H1 (cell line): ENCODE data around the gene ZNF654. TPM values are rescaled to one million over a fixed set of nuclear protein-coding genes. Genes with fewer than 3 reads are reported as not detected.

ENCODE experiments used
- CHD7 ChIP-seq: fragments of 300-600 bp; sonication (generic); IDR thresholded peaks from 2 replicates; pipeline ENCODE4 v1.7.1; 2012; ENCODE audit warnings: low read length, moderate library complexity, mild to moderate bottlenecking, inconsistent platforms; ENCODE audit not compliant: insufficient replicate concordance
- TAF1 ChIP-seq: IDR thresholded peaks from 2 replicates; pipeline ENCODE4 v1.6.1; 2011; ENCODE audit warnings: mild to moderate bottlenecking, low read depth, low read length
- polyA plus RNA-seq, 7 experiments: library from polyadenylated mRNA; depleted of rRNA in 3 of 7; stranded (reverse) in 5 of 7; unstranded in 2 of 7; fragments of >200 nt in 5 of 7; fragments of 200-250 nt in 2 of 7; gene quantifications; 1 replicate in 5 of 7; 2 replicates in 1 of 7; 4 replicates in 1 of 7; pipeline versions ENCODE4 v1.2.1 to v1.2.3, GENCODE V29; 2011 to 2013; ENCODE audit warnings: missing spikeins in 2 of 7, mixed read lengths in 2 of 7
- total RNA-seq: library from RNA; stranded (reverse); fragmentation: NEBNext Ultra II Directional; extraction: Animal tissue kit (Norgen Biotek cat#: 25700); gene quantifications from 2 replicates; pipeline ENCODE4 v1.2.1, GENCODE V29; 2021

ZNF654 gene
- total and polyA plus RNA-seq, 2 of the 8 experiments (the other 6 are each of a cell fraction or from before 2014, with no cell fraction given): 0.47 to 5.3 TPM

- TF ChIP-seq CHD7: no peak
- no peak for TF ChIP-seq TAF1
Measured at GRCh38 chr3:88191872-88192409, 132.9 kb downstream of the ZNF654 start (continued).
